Lower leg skin (tissue), 3 donors: ENCODE results near the gene TMEM147.

Experiments
- CTCF ChIP-seq, 3 donors: fragments of 450-650 bp; IDR thresholded peaks; one replicate each; pipeline ENCODE4 v1.5.1; 2016; ENCODE audit warnings: antibody characterized with exemption in 3 of 3, mild to moderate bottlenecking in 3 of 3, moderate library complexity in 2 of 3
- POLR2A ChIP-seq, 2 donors: fragments of 450-650 bp; IDR thresholded peaks; one replicate each; pipeline ENCODE4 v1.6.1; 2016 to 2017; ENCODE audit warnings: antibody characterized with exemption in 2 of 2, mild to moderate bottlenecking in 1 of 2, moderate library complexity in 1 of 2

DNA sequence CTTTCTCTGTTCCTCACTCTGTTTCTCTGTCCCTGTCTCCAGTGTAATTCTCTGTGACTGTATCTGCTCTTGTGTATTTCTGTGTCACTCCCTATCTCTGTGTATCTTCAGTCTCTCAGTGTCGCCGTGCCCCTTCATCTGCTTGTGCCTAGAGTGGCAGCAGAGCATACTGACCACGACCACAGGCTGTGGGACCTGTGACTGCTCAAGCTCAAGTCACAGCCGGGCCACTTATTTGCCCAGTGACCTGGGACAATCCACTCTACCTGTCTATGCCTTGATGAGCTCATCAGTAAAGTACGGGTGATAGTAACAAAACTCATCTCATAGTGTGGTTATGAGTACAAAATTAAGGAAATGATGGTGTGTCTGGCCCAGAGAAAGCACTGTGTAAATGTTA lies 8.7 kb downstream of the TMEM147 start:
- TF ChIP-seq CTCF (IDR thresholded peaks at IDR 0.05) (no peak), POLR2A (IDR thresholded peaks at IDR 0.05) (no peak)
